Kidney (tissue), 14 donors: ENCODE measurements around the gene AHCYL2. TPM values are rescaled to one million over a fixed set of nuclear protein-coding genes. Genes with fewer than 3 reads are reported as not detected.

Experiments
- DNase-seq, 5 donors: peaks; one replicate each; pipeline ENCODE4 v3.0.0-alpha.2; 2013 to 2020
- FAIRE-seq: peaks from 2 replicates; lab custom pipeline; 2012; peaks lifted over from hg19 to GRCh38; lab: Jason Lieb, UNC
- H3K27ac ChIP-seq, 2 donors: one replicate each; pipeline ENCODE4 v1.7.0; 2013; ENCODE audit warnings: low read depth in 2 of 2, low read length in 2 of 2, inconsistent platforms in 1 of 2
- H3K27me3 ChIP-seq: one replicate; pipeline ENCODE4 v1.7.1; 2013; ENCODE audit warnings: low read length, inconsistent platforms; ENCODE audit not compliant: control insufficient read depth, insufficient read depth
- H3K36me3 ChIP-seq, 3 donors: one replicate each; pipeline versions ENCODE4 v1.7.0 to v1.7.1; 2013; ENCODE audit warnings: low read length in 3 of 3, control low read depth in 1 of 3, inconsistent platforms in 1 of 3; ENCODE audit not compliant: insufficient read depth in 3 of 3, control insufficient read depth in 2 of 3
- H3K4me1 ChIP-seq, 3 donors: one replicate each; pipeline versions ENCODE4 v1.7.0 to v1.7.1; 2013; ENCODE audit warnings: low read length in 3 of 3, inconsistent platforms in 1 of 3, low read depth in 1 of 3; ENCODE audit not compliant: control insufficient read depth in 2 of 3, insufficient read depth in 2 of 3
- H3K4me3 ChIP-seq, 3 donors: one replicate each; pipeline versions ENCODE4 v1.7.0 to v1.8.1; 2013; ENCODE audit warnings: low read length in 3 of 3, control low read depth in 1 of 3, inconsistent platforms in 1 of 3
- H3K9ac ChIP-seq, 3 donors: one replicate each; pipeline versions ENCODE4 v1.7.0 to v1.7.1; 2013; ENCODE audit warnings: low read length in 3 of 3, control low read depth in 1 of 3, inconsistent platforms in 1 of 3
- H3K9me3 ChIP-seq, 3 donors: one replicate each; pipeline versions ENCODE4 v1.7.0 to v1.7.1; 2013; ENCODE audit warnings: low read length in 3 of 3, control low read depth in 1 of 3, inconsistent platforms in 1 of 3; ENCODE audit not compliant: control insufficient read depth in 2 of 3, insufficient read depth in 1 of 3
- intact Hi-C: fragments of 100-400 bp; cut with DNase I; formaldehyde crosslinking; loops from one replicate; pipeline ENCODE4 v1.11.1; 2022
- polyA plus RNA-seq: library from polyadenylated mRNA; stranded (reverse); fragments of 350-450 nt; fragmentation: Illumina TruSeq; extraction: RNeasy Lipid Tissue Mini Kit (QIAGEN cat#74804); gene quantifications from one replicate; pipeline ENCODE4 v1.2.3, GENCODE V29; 2014; ENCODE audit warnings: low read depth, low replicate concordance; ENCODE audit not compliant: insufficient read depth
- total RNA-seq: library from RNA; stranded (reverse); fragmentation: NEBNext Ultra II Directional; extraction: Animal tissue kit (Norgen Biotek cat#: 25700); gene quantifications from one replicate; pipeline ENCODE4 v1.2.1, GENCODE V29; 2021
- TF ChIP-seq, protein P1 (sequence below): IDR thresholded peaks from 3 replicates; pipeline ENCODE4 v1.5.1; 2012; ENCODE audit warnings: mild to moderate bottlenecking, moderate library complexity, borderline replicate concordance; ENCODE audit not compliant: insufficient read depth; ENCODE audit errors: extremely low read depth
- donor health status: control.
- donor health status: control.
- donor health status: control.
- donor health status: control.
- donor health status: control.
- donor health status: DM: yes; HTN: yes; CAD: no.
- donor health status: Normal renal cell carcinoma (clear cell type).

AHCYL2 gene
- total and polyA plus RNA-seq, 2 donors from 2014 or later = 19.5 to 25.2 TPM

DNA sequence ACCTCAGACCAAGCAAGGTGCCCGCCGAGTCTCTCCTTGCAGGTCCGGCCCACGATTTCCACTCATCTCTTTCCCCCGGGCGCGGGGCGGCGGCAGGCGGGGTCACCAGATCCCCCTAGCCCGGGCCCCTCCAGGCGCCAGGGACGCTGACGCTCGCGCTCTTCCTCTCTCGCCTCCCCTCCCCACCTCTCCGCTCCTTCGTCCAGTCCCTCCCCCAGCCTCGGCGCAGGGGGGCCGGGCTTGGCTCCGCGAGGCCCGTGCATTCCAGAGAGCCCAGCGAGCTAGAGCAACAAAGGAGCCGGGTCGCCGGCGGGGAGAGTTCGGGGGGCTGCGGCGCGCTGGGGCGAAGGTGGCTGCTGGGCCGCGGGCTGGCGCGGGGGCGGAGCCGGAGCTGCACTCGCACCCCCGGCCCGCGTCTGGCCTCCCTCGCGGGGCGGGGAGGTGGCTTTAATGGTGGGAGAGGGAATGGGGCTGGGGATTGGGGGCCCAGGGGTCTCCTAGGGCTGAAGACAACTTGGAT, 36.4 kb upstream of the AHCYL2 start, which contains the start of gene SMO:
Gene SMO (plus strand): TSS at position 262 of the 520 bp plus-strand sequence. CDS start 519 bp downstream, outside the sequence.
- no peak within 1 kb of the TSS for H3K27ac ChIP-seq
- peak within 1 kb of the TSS in 2 of 3 donors; percentile 64 to 67 for H3K9ac ChIP-seq
- DNase-seq (peak; percentile 81 to 98 (median 95)), FAIRE-seq (no peak)
- H3K9me3 ChIP-seq = no peaks in the 10 kb centered on the region
- intact Hi-C loops = no loop called here
- TF ChIP-seq, protein P1, sequence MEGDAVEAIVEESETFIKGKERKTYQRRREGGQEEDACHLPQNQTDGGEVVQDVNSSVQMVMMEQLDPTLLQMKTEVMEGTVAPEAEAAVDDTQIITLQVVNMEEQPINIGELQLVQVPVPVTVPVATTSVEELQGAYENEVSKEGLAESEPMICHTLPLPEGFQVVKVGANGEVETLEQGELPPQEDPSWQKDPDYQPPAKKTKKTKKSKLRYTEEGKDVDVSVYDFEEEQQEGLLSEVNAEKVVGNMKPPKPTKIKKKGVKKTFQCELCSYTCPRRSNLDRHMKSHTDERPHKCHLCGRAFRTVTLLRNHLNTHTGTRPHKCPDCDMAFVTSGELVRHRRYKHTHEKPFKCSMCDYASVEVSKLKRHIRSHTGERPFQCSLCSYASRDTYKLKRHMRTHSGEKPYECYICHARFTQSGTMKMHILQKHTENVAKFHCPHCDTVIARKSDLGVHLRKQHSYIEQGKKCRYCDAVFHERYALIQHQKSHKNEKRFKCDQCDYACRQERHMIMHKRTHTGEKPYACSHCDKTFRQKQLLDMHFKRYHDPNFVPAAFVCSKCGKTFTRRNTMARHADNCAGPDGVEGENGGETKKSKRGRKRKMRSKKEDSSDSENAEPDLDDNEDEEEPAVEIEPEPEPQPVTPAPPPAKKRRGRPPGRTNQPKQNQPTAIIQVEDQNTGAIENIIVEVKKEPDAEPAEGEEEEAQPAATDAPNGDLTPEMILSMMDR = no peak
- H3K4me1 ChIP-seq = peaks cover 0 to 9% (median 6%) of the 10 kb centered on the region in 3 donors
- no peaks in the 10 kb centered on the region for H3K36me3 ChIP-seq
- H3K27me3 ChIP-seq = no peaks in the 10 kb centered on the region
- H3K4me3 ChIP-seq = peak within 1 kb of the TSS; percentile 66 to 79 (median 72)

DNA sequence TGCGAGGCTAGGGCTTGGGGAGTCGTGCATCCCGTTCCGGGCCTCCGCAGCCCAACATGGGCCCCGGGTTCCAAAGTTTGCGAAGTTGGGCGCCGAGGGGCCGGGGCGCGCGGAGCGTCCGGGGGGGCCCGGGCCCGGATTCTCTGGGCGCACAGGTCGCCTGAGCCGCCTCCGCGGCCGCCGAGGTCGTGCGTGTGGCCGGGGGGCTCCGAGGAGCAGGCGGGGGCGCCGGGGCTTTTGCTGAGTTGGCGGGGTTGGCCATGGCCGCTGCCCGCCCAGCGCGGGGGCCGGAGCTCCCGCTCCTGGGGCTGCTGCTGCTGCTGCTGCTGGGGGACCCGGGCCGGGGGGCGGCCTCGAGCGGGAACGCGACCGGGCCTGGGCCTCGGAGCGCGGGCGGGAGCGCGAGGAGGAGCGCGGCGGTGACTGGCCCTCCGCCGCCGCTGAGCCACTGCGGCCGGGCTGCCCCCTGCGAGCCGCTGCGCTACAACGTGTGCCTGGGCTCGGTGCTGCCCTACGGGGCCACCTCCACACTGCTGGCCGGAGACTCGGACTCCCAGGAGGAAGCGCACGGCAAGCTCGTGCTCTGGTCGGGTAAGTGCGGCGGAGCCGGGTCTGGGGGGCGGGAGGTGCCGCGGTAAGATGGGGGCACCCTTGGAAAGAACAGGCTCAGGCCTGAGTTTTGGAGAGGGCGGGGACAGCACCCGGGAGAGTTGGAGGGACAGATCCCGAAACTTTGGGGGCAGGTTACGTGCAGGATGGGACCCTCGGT, 35.8 kb upstream of the AHCYL2 start:
- DNase-seq (peak; percentile 38 to 82 (median 56)), FAIRE-seq (no peak)

DNA sequence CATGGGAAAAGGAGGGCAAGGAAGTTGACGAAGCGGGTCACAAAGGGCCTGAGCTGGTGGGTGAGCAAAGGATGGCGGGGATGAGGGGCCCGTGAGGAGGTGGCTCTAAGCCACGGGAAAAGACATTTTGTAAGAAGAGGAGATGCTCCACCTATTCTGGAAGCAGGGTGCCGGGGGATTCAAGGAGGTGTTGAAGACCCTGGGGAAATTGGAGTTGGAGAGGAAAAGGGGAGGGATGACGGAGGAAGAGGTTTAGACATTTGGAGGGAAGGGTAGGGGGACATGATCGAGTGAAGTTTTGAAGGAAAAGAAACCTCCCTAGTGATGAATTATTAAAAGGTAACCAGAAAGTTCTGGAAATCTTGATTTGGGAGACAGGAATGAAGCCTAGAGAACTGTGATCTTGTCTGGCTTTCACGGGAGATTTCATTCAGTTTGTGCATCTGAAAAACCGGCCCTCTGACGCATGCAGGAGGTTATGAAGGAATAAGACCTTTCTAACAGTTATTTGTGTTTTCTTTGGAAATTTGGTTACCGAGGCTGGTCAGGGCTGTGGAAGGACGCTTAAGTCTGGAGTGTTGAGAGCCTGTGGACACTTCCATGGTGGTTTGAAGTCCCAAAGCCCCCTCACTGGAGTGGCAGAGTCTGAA, 35.0 kb upstream of the AHCYL2 start:
- TF ChIP-seq, protein P1 = no peak
- peak overlapping the region in 2 of 3 donors; percentile 60 to 64 for H3K9ac ChIP-seq
- no peak for DNase-seq

More for the DNA sequence above, 35.8 kb upstream of the AHCYL2 start:
- H3K27me3 ChIP-seq = no peaks in the 10 kb centered on the region
- peak overlapping the region in 2 of 3 donors; percentile 64 to 67 for H3K9ac ChIP-seq
- TF ChIP-seq, protein P1 = no peak
- intact Hi-C loops = no loop called here
- H3K36me3 ChIP-seq = no peaks in the 10 kb centered on the region
- no peak overlapping the region for H3K27ac ChIP-seq
- peak overlapping the region; percentile 66 to 79 (median 72) for H3K4me3 ChIP-seq
- H3K4me1 ChIP-seq = peaks cover 0 to 9% (median 6%) of the 10 kb centered on the region in 3 donors
- H3K9me3 ChIP-seq = no peaks in the 10 kb centered on the region

More for the DNA sequence above, 35.0 kb upstream of the AHCYL2 start:
- intact Hi-C loops = no loop called here
- Histone ChIP-seq H3K27ac (no peak overlapping the region), H3K27me3 (no peaks in the 10 kb centered on the region), H3K4me1 (peaks cover 0 to 9% (median 6%) of the 10 kb centered on the region in 3 donors), H3K4me3 (peak overlapping the region; percentile 66 to 79 (median 72)), H3K36me3 (no peaks in the 10 kb centered on the region), H3K9me3 (no peaks in the 10 kb centered on the region)
- FAIRE-seq = no peak
